ENCODE data around the gene DPCD.

Gene DPCD

DNA sequence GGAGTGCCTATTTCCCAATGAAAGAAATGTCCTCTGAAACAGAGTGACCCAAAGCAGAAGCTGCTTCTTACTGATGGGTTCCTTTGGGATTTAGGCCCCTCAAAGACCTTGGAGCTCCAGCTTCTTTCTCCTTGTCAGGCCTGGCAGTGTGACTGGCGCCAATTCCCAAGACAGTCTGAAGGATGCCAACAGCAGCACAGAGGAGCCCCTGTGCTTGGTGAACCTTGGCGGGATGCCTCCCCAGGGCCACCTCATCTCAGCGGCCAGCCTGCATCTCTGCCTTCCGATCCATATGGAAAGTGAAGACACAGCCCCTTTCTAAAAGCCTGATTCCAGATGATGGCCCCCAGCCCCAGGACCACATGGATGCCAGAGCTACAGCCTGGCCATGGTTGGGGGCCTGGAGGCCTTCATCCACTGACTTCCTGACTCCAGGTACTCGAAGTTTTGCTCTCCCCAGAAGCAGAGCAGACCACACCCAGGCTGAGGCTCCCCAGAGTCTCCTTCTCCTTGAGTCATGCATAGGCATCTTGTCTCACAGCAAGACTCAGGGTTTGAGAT, 61.5 kb downstream of the DPCD start:
- Histone ChIP-seq H3K36me3 (ENCODE audit: insufficient read depth) (no peaks in the 10 kb centered on the region), H3K4me3 (IDR thresholded peaks at IDR 0.05; ENCODE audit: insufficient read depth, low read depth, low read length) (no peak overlapping the region), H3K4me2 (no peak overlapping the region), H3K9ac (no peak overlapping the region), H3K27ac (no peak overlapping the region), H2AFZ (ENCODE audit: low read depth) (no peak overlapping the region), H3K4me1 (ENCODE audit: low read depth, poor library complexity, severe bottlenecking) (no peaks in the 10 kb centered on the region), H4K20me1 (ENCODE audit: insufficient read depth) (no peaks in the 10 kb centered on the region), H3K27me3 (ENCODE audit: insufficient read depth, low read depth) (no peaks in the 10 kb centered on the region), H3K79me2 (ENCODE audit: insufficient read depth, low read depth) (no peaks in the 10 kb centered on the region)
- TF ChIP-seq, protein P1, sequence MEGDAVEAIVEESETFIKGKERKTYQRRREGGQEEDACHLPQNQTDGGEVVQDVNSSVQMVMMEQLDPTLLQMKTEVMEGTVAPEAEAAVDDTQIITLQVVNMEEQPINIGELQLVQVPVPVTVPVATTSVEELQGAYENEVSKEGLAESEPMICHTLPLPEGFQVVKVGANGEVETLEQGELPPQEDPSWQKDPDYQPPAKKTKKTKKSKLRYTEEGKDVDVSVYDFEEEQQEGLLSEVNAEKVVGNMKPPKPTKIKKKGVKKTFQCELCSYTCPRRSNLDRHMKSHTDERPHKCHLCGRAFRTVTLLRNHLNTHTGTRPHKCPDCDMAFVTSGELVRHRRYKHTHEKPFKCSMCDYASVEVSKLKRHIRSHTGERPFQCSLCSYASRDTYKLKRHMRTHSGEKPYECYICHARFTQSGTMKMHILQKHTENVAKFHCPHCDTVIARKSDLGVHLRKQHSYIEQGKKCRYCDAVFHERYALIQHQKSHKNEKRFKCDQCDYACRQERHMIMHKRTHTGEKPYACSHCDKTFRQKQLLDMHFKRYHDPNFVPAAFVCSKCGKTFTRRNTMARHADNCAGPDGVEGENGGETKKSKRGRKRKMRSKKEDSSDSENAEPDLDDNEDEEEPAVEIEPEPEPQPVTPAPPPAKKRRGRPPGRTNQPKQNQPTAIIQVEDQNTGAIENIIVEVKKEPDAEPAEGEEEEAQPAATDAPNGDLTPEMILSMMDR (conservative IDR thresholded peaks at IDR 0.05; ENCODE audit: low read depth, low read length), result no peak

DNA sequence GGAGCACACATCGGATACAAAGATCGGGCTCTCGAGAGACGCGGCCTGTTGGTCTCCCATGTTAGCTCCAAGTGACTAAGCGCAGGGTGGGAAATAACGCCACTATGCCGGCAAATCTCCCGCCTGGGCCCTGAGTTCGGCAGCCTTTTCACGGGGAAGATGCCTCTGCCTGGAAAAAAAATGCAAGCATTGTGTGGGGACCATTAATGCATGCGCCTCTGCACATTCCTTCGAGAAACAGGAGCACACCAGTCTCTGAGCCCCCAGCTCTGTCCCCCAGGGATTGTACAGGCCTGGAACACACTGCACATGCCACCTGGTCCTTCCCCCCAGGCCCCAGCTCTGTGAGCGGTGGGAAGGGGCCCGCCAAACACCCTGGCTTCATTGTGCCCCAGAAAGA, 62.7 kb downstream of the DPCD start:
- no peaks in the 10 kb centered on the region for H3K79me2 ChIP-seq (ENCODE audit: insufficient read depth, low read depth)
- H2AFZ ChIP-seq (ENCODE audit: low read depth), result no peak overlapping the region
- H3K27me3 ChIP-seq (ENCODE audit: insufficient read depth, low read depth), result no peaks in the 10 kb centered on the region
- H3K9ac ChIP-seq, result no peak overlapping the region
- TF ChIP-seq, protein P1 (conservative IDR thresholded peaks at IDR 0.05; ENCODE audit: low read depth, low read length), result no peak
- no peak overlapping the region for H3K4me2 ChIP-seq
- H3K4me1 ChIP-seq (ENCODE audit: low read depth, poor library complexity, severe bottlenecking), result no peaks in the 10 kb centered on the region
- no peaks in the 10 kb centered on the region for H4K20me1 ChIP-seq (ENCODE audit: insufficient read depth)
- H3K4me3 ChIP-seq (IDR thresholded peaks at IDR 0.05; ENCODE audit: insufficient read depth, low read depth, low read length), result no peak overlapping the region
- H3K27ac ChIP-seq, result no peak overlapping the region
- no peaks in the 10 kb centered on the region for H3K36me3 ChIP-seq (ENCODE audit: insufficient read depth)

DNA sequence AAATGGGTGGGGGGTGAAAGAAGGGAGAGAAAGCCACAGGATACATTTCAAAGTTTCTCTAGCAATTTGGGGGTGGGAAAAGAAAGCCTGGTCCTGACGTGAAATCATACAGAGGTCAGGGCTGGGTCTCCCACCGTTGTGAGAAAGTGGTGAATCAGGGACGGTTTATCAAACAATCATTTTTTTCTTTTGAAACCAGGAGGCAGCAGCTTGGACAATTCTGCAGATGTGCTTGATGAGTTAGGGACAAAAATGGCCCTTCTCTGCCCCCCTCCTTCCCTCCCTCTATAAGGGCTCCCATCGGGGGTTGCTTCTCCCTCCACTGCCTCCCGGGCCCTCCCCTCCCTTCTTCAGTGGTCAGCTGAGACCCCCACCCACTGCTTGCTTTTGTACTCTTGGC, 63.2 kb downstream of the DPCD start:
- Histone ChIP-seq H3K27me3 (ENCODE audit: insufficient read depth, low read depth) (no peaks in the 10 kb centered on the region), H3K79me2 (ENCODE audit: insufficient read depth, low read depth) (no peaks in the 10 kb centered on the region), H3K9ac (no peak overlapping the region), H3K36me3 (ENCODE audit: insufficient read depth) (no peaks in the 10 kb centered on the region), H3K27ac (no peak overlapping the region), H3K4me2 (no peak overlapping the region), H4K20me1 (ENCODE audit: insufficient read depth) (no peaks in the 10 kb centered on the region), H3K4me3 (IDR thresholded peaks at IDR 0.05; ENCODE audit: insufficient read depth, low read depth, low read length) (no peak overlapping the region), H2AFZ (ENCODE audit: low read depth) (no peak overlapping the region), H3K4me1 (ENCODE audit: low read depth, poor library complexity, severe bottlenecking) (no peaks in the 10 kb centered on the region)
- TF ChIP-seq, protein P1 (conservative IDR thresholded peaks at IDR 0.05; ENCODE audit: low read depth, low read length), result no peak

DNA sequence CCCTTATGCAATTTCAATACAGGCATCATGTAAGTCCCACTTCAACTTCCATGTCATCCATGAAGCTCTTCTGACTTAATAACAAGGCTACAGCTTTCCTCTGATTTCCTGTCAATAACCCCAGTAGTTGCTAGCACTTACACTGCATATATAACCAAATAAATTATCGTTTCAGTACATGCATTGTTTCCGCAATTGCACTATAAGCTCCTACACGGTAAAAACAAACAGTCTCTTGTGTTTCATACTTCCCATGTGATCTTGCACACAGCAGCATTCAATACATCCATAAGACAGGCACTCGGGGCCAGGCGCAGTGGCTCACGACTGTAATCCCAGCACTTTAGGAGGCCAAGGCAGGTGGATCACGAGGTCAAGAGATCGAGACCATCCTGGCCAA, 65.4 kb downstream of the DPCD start:
- Histone ChIP-seq H3K79me2 (ENCODE audit: insufficient read depth, low read depth) (no peaks in the 10 kb centered on the region), H3K9ac (no peak overlapping the region), H2AFZ (ENCODE audit: low read depth) (no peak overlapping the region), H3K4me2 (no peak overlapping the region), H3K27ac (no peak overlapping the region), H4K20me1 (ENCODE audit: insufficient read depth) (no peaks in the 10 kb centered on the region), H3K4me1 (ENCODE audit: low read depth, poor library complexity, severe bottlenecking) (no peaks in the 10 kb centered on the region), H3K36me3 (ENCODE audit: insufficient read depth) (no peaks in the 10 kb centered on the region), H3K27me3 (ENCODE audit: insufficient read depth, low read depth) (no peaks in the 10 kb centered on the region), H3K4me3 (IDR thresholded peaks at IDR 0.05; ENCODE audit: insufficient read depth, low read depth, low read length) (no peak overlapping the region)
- TF ChIP-seq, protein P1 (conservative IDR thresholded peaks at IDR 0.05; ENCODE audit: low read depth, low read length), result no peak
